Esophagus squamous epithelium (tissue), 5 donors: ENCODE results near the gene UNKL. TPM values are rescaled to one million over a fixed set of nuclear protein-coding genes. Genes with fewer than 3 reads are reported as not detected.
"Not testable (repeated sequence)": the region's sequence is repeated elsewhere in the genome, so short reads cannot be mapped to it uniquely, and the experiment has no call there.

Experiments used
- DNase-seq: peaks from one replicate; lab custom pipeline; 2025; lab: John Stamatoyannopoulos, UW
- H3K27ac ChIP-seq, 4 donors: fragments of 200-600 bp; sonication (generic); one replicate each; pipeline ENCODE4 v1.5.1; 2016 to 2019; ENCODE audit warnings: mild to moderate bottlenecking in 1 of 4
- H3K27me3 ChIP-seq, 4 donors: fragments of 200-600 bp; sonication (generic); 1 replicate in 3 of 4; 2 replicates in 1 of 4; pipeline versions ENCODE4 v1.5.1 to v1.6.0; 2017 to 2021; ENCODE audit warnings: antibody characterized with exemption in 1 of 4
- H3K36me3 ChIP-seq, 3 donors: fragments of 200-600 bp; sonication (generic); one replicate each; pipeline ENCODE4 v1.5.1; 2016 to 2019
- H3K4me1 ChIP-seq, 3 donors: fragments of 200-600 bp; sonication (generic); one replicate each; pipeline ENCODE4 v1.5.1; 2017 to 2019
- H3K4me3 ChIP-seq, 4 donors: fragments of 200-600 bp; sonication (generic); 1 replicate in 3 of 4; 2 replicates in 1 of 4; pipeline ENCODE4 v1.5.1; 2016 to 2019; ENCODE audit warnings: mild to moderate bottlenecking in 2 of 4, moderate library complexity in 1 of 4
- H3K9me3 ChIP-seq, 3 donors: fragments of 200-600 bp; sonication (generic); one replicate each; pipeline ENCODE4 v1.5.1; 2016 to 2019
- POLR2A ChIP-seq, 4 donors: fragments of 450-650 bp; IDR thresholded peaks; one replicate each; pipeline ENCODE4 v1.6.1; 2017; ENCODE audit warnings: antibody characterized with exemption in 4 of 4, mild to moderate bottlenecking in 4 of 4, moderate library complexity in 3 of 4
- WGBS, 2 donors: methylation state at CpG; one replicate each; pipeline ENCODE4 v1.1.5; 2018; 5-methylcytosine and 5-hydroxymethylcytosine counted together
- intact Hi-C: fragments of 100-400 bp; cut with DNase I; formaldehyde crosslinking; loops from one replicate; pipeline ENCODE4 v1.15.0; 2022
- total RNA-seq, 4 donors: library from RNA; depleted of rRNA; stranded (reverse); fragments of >200 nt; gene quantifications; one replicate each; pipeline ENCODE4 v1.1.0, GENCODE V29; 2016
- TF ChIP-seq, protein P1 (sequence below), 6 experiments: fragments of 450-650 bp in 4 of 6; fragments of 200-600 bp in 2 of 6; sonication (generic) in 2 of 6; IDR thresholded peaks; one replicate each; pipeline ENCODE4 v1.5.1; 2016 to 2019; ENCODE audit warnings: antibody characterized with exemption in 6 of 6, mild to moderate bottlenecking in 4 of 6, moderate library complexity in 4 of 6
- donor health status: DM: yes; HTN: yes; CAD: no.

The UNKL gene
- total RNA-seq, 4 donors from 2014 or later, result 5.9 to 17.2 (median 10.6) TPM

- DNase-seq, result no peak
- TF ChIP-seq, protein P1, sequence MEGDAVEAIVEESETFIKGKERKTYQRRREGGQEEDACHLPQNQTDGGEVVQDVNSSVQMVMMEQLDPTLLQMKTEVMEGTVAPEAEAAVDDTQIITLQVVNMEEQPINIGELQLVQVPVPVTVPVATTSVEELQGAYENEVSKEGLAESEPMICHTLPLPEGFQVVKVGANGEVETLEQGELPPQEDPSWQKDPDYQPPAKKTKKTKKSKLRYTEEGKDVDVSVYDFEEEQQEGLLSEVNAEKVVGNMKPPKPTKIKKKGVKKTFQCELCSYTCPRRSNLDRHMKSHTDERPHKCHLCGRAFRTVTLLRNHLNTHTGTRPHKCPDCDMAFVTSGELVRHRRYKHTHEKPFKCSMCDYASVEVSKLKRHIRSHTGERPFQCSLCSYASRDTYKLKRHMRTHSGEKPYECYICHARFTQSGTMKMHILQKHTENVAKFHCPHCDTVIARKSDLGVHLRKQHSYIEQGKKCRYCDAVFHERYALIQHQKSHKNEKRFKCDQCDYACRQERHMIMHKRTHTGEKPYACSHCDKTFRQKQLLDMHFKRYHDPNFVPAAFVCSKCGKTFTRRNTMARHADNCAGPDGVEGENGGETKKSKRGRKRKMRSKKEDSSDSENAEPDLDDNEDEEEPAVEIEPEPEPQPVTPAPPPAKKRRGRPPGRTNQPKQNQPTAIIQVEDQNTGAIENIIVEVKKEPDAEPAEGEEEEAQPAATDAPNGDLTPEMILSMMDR (IDR thresholded peaks at IDR 0.05), result no peak
- no peak for TF ChIP-seq POLR2A (IDR thresholded peaks at IDR 0.05)
- peaks cover 0 to 12% (median 0%) of the 10 kb centered on the region in 3 donors for H3K36me3 ChIP-seq
- H3K4me1 ChIP-seq, result peaks cover 24 to 38% (median 31%) of the 10 kb centered on the region in 3 donors
- H3K4me3 ChIP-seq, result peak overlapping the region in 3 of 4 donors; percentile 20 to 63 (median 46)
- H3K27me3 ChIP-seq, result peaks cover 18 to 60% (median 24%) of the 10 kb centered on the region in 4 donors
- H3K27ac ChIP-seq, result peak overlapping the region in 2 of 4 donors; percentile 42 to 53
- peaks cover 0 to 7% (median 4%) of the 10 kb centered on the region in 3 donors for H3K9me3 ChIP-seq
- WGBS, 2 donors, result 60% methylated on average over 4 of the region's 22 CpGs; no CpG with 5 or more reads in 1 of the 2 donors
- intact Hi-C loops, result no loop called here
Observed at GRCh38 chr16:1330931-1331711, 83.4 kb downstream of the UNKL start.

- TF ChIP-seq POLR2A (IDR thresholded peaks at IDR 0.05), result no peak
- TF ChIP-seq, protein P1 (IDR thresholded peaks at IDR 0.05), result peak in 3 of 6 experiments; percentile 23 to 60 (median 23)
- Histone ChIP-seq H3K9me3 (peaks cover 0 to 7% (median 4%) of the 10 kb centered on the region in 3 donors), H3K36me3 (peaks cover 0 to 18% (median 2%) of the 10 kb centered on the region in 3 donors), H3K27me3 (peaks cover 18 to 53% (median 24%) of the 10 kb centered on the region in 4 donors), H3K27ac (no peak overlapping the region), H3K4me1 (peaks cover 24 to 38% (median 31%) of the 10 kb centered on the region in 3 donors), H3K4me3 (no peak overlapping the region)
- 60% methylated on average over 1 of the region's 17 CpGs; no CpG with 5 or more reads in 1 of the 2 donors for whole genome bisulfite sequencing, 2 donors
- intact Hi-C loops, result no loop called here
- DNase-seq, result no peak
Observed at GRCh38 chr16:1330260-1330914, 84.1 kb downstream of the UNKL start.

DNA sequence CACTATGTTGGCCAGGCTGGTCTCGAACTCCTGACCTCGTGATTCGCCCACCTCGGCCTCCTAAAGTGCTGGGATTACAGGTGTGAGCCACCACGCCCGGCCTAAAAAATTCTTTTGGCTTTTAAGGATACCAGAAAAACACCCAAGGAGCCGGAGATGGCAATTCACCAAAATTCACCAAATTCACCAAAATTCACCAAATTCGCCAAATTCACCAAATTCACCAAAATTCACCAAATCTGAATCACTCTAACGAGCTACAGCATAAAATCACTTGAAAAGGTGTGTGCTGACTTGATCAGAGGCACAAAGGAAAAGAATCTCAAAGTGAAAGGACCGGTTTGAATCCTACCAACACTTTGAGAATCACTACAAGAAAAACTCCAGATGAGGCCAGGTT lies 85.5 kb downstream of the UNKL start:
- Histone ChIP-seq H3K36me3 (peaks cover under 1 to 33% (median 14%) of the 10 kb centered on the region in 3 donors), H3K4me1 (peaks cover 20 to 31% (median 27%) of the 10 kb centered on the region in 3 donors), H3K27me3 (peaks cover 9 to 39% (median 14%) of the 10 kb centered on the region in 4 donors)
- DNase-seq, intact Hi-C loops, H3K27ac ChIP-seq, H3K9me3 ChIP-seq, H3K4me3 ChIP-seq: not testable (repeated sequence)
- WGBS, 2 donors, result 81 to 85% methylated on average over 9 to 10 of the region's 10 CpGs

DNA sequence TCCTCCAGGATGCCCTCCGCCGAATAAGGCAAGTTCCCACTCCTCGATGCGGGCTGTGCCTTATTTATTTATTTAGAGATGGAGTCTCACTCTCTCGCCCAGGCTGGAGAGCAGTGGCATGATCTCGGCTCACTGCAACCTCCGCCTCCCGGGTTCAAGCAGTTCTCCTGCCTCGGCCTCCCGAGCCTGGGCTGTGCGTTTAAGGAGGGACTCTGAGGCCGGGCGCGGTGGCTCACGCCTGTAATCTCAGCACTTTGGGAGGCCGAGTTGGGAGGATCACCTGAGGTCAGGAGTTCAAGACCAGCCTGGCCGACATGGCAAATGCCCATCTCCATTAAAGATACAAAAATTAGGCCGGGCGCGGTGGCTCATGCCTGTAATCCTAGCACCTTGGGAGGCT lies 86.4 kb downstream of the UNKL start:
- Histone ChIP-seq H3K27me3 (peaks cover 6 to 30% (median 10%) of the 10 kb centered on the region in 4 donors), H3K36me3 (peaks cover 9 to 41% (median 22%) of the 10 kb centered on the region in 3 donors), H3K4me1 (peaks cover 17 to 22% (median 19%) of the 10 kb centered on the region in 3 donors)
- H3K9me3 ChIP-seq, H3K4me3 ChIP-seq, intact Hi-C loops, H3K27ac ChIP-seq, DNase-seq: not testable (repeated sequence)
- WGBS, 2 donors, result 89 to 95% methylated on average over 9 to 12 of the region's 20 CpGs

DNA sequence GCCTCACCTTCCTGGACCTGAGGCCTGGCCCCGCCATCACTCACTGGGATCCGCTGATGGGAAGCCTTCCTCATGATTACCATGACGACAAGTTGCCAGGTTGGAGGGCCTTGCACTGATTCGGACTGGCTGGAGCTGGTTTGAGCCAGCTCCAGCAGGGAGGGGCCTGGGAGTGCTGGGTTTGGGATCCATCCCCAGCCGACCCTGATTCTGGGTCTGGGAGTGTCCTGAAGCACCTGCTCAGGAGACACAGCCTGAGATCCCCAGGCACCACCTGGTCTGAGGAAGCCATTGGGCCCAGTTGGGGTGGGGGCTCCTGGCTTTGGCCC lies 86.9 kb downstream of the UNKL start:
- peaks cover 13 to 17% (median 15%) of the 10 kb centered on the region in 3 donors for H3K4me1 ChIP-seq
- WGBS, 2 donors, result 0 to 73% methylated on average over 1 to 3 of the region's 5 CpGs
- DNase-seq, result no peak
- no peak overlapping the region for H3K4me3 ChIP-seq
- H3K36me3 ChIP-seq, result peaks cover 10 to 46% (median 22%) of the 10 kb centered on the region in 3 donors
- intact Hi-C loops, result no loop called here
- H3K9me3 ChIP-seq, result peaks cover 0 to 7% (median 4%) of the 10 kb centered on the region in 3 donors
- H3K27ac ChIP-seq, result no peak overlapping the region
- TF ChIP-seq POLR2A (IDR thresholded peaks at IDR 0.05), result no peak
- TF ChIP-seq, protein P1 (IDR thresholded peaks at IDR 0.05), result no peak
- peaks cover under 1 to 25% (median 5%) of the 10 kb centered on the region in 4 donors for H3K27me3 ChIP-seq
